Large intestine (tissue), 3 donors: ENCODE data around the gene LYG2. TPM values are rescaled to one million over a fixed set of nuclear protein-coding genes. Genes with fewer than 3 reads are reported as not detected.
A peak's percentile ranks its signal among the peaks of the same experiment; 100 is the strongest.
"Not testable (repeated sequence)": the region's sequence is repeated elsewhere in the genome, so short reads cannot be mapped to it uniquely, and the experiment has no call there.

Experiments used
- DNase-seq, 2 donors: peaks; one replicate each; pipeline versions ENCODE4 v3.0.0 to v3.0.0-alpha.2; 2013
- H3K27ac ChIP-seq: one replicate; pipeline ENCODE4 v1.5.1; 2013; ENCODE audit warnings: low read length
- H3K27me3 ChIP-seq: 2 replicates; pipeline ENCODE4 v1.6.1; 2013; ENCODE audit warnings: low read length; ENCODE audit not compliant: control insufficient read depth, insufficient read depth
- H3K36me3 ChIP-seq: 2 replicates; pipeline ENCODE4 v1.6.1; 2013; ENCODE audit warnings: low read length; ENCODE audit not compliant: control insufficient read depth, insufficient read depth
- H3K4me1 ChIP-seq: one replicate; pipeline ENCODE4 v1.6.1; 2013; ENCODE audit warnings: low read length; ENCODE audit not compliant: control insufficient read depth, insufficient read depth
- H3K4me3 ChIP-seq: one replicate; pipeline ENCODE4 v1.5.1; 2013; ENCODE audit warnings: low read length
- H3K9me3 ChIP-seq: one replicate; pipeline ENCODE4 v1.6.1; 2013; ENCODE audit warnings: mild to moderate bottlenecking, low read depth, low read length, moderate library complexity; ENCODE audit not compliant: control insufficient read depth
- WGBS: methylation state at CpG from one replicate; pipeline ENCODE4 v1.1.5; 2013; ENCODE audit warnings: low lambda C conversion rate; ENCODE audit not compliant: insufficient coverage; 5-methylcytosine and 5-hydroxymethylcytosine counted together
- polyA plus RNA-seq: library from polyadenylated mRNA; unstranded; fragments of 120-200 nt; gene quantifications from one replicate; pipeline ENCODE4 v1.2.1, GENCODE V29; 2013

Gene LYG2
- polyA plus RNA-seq, 1 donor, result 0.16 TPM

DNA sequence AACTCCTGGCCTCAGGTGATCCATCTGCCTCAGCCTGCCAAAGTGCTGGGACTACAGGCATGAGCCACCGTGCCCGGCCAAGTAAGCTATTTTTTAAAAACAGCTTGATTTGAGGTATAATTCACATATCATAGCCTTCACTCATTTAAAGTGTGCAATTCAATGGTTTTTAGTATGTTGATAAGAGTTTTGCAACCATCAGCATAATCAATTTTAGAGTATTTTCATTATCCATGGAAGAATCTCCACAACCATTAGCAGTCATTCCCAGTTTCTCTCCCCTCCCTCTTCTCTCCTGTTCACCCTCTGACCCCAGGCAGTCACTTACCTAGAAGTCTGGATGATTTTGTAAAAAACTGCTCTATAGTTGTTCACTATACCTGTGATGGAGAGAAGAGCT is 4.7 kb upstream of the LYG2 start:
- no peaks in the 10 kb centered on the region for H3K4me1 ChIP-seq
- H3K36me3 ChIP-seq, result no peaks in the 10 kb centered on the region
- H3K27ac ChIP-seq, result no peak overlapping the region
- no peaks in the 10 kb centered on the region for H3K9me3 ChIP-seq
- no peak overlapping the region for H3K4me3 ChIP-seq
- WGBS, result no CpG with 5 or more reads among the region's 2 CpGs
- DNase-seq, result no peak
- no peaks in the 10 kb centered on the region for H3K27me3 ChIP-seq

DNA sequence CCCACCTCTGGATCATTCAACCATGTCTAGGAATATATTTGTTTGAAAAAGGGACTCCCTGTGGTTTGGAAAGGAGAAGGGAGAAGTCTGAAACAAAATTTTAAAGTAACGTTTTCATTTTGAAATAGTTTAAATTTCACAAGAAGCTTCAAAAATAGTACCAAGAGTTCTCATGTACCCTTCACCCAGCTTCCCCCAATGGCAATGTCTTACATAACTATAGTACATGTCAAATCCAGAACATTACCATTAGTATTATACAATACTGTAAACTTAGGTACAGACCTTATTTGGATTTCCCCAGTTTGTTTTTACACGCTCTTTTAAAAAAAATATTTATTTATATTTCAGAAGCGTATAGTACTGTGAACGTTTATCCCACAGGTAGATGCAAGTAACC is 4.0 kb upstream of the LYG2 start:
- H3K4me3 ChIP-seq, result no peak overlapping the region
- H3K9me3 ChIP-seq, result no peaks in the 10 kb centered on the region
- 100% methylated on average over 3 of the region's 4 CpGs for WGBS
- H3K27me3 ChIP-seq, result no peaks in the 10 kb centered on the region
- no peak for DNase-seq
- no peaks in the 10 kb centered on the region for H3K36me3 ChIP-seq
- no peaks in the 10 kb centered on the region for H3K4me1 ChIP-seq
- H3K27ac ChIP-seq, result no peak overlapping the region

DNA sequence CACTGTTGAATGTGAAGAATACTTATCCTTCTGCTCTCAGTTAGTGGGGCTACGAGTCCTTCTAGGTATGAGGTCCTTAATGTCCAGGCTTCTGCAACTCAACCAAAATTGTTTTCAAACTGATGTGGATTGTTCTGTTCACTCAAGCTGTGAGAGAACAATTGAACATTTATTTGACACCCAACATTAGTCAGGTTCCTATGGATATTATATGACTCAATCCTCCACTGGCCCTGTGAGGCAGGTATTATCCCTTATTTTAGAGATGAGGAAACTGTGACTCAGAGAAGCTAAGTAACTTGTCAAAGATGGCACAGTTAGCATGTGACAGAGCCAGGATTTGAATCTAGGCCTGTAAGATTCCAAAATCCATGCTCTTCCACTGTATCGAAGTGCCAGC is 1.2 kb upstream of the LYG2 start:
- H3K4me3 ChIP-seq, result no peak overlapping the region
- H3K27ac ChIP-seq, result no peak overlapping the region
- no peaks in the 10 kb centered on the region for H3K4me1 ChIP-seq
- no peaks in the 10 kb centered on the region for H3K36me3 ChIP-seq
- DNase-seq, result no peak
- no peaks in the 10 kb centered on the region for H3K9me3 ChIP-seq
- H3K27me3 ChIP-seq, result no peaks in the 10 kb centered on the region
- no CpG with 5 or more reads among the region's 2 CpGs for WGBS

GRCh38 chr2:99249951-99250350 is 5.5 kb downstream of the LYG2 start:
- Histone ChIP-seq H3K4me1 (no peaks in the 10 kb centered on the region), H3K36me3 (no peaks in the 10 kb centered on the region), H3K27ac (no peak overlapping the region), H3K9me3 (no peaks in the 10 kb centered on the region), H3K27me3 (no peaks in the 10 kb centered on the region), H3K4me3 (no peak overlapping the region)
- WGBS, result 83% methylated on average over 1 of the region's 2 CpGs
- no peak for DNase-seq

GRCh38 chr2:99242151-99242550 is 13.3 kb downstream of the LYG2 start:
- Histone ChIP-seq H3K27ac (no peak overlapping the region), H3K4me3 (no peak overlapping the region), H3K27me3 (no peaks in the 10 kb centered on the region), H3K36me3 (no peaks in the 10 kb centered on the region), H3K4me1 (no peaks in the 10 kb centered on the region), H3K9me3 (no peaks in the 10 kb centered on the region)
- WGBS, result 90% methylated on average over 2 of the region's 6 CpGs
- DNase-seq, result no peak

DNA sequence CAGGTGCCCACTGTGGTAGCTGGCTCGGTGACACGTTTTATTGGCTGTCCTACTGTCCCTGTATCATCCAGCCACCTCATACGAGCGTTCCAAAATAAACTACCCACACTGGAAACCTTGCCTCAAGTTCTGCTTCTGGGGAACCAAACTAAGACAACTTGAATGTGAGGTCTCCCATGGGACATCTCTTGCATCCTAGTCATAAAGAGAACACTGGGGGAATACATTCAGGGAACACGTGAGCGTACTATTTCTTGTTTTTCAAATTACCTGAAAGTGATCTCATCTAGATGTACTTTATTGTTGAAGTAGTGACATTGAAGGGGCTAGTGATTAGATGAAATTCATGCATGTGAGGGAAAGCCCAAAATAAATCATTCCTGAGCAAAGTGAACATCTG is 15.0 kb downstream of the LYG2 start:
- Histone ChIP-seq H3K4me3 (no peak overlapping the region), H3K36me3 (no peaks in the 10 kb centered on the region)
- WGBS, result no CpG with 5 or more reads among the region's 6 CpGs

DNA sequence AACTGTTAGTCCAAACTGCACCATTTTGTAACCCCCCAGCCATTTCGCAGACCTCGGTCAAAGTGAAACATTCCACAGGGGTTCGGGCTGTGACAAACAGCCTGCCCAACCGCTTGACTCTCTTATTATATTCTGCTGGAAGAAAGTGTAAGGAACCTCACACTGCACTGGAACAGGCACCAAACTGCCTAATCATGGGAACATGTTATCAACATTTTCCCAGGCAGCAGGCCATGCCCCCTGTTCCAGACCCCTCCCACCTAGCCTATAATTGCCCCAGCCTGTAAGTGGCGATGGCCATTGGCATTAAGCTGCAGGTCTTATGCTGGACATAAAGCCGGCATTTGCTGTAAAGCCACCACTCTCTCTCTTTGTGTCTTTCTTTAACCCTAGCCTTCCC is 16.9 kb downstream of the LYG2 start:
- Histone ChIP-seq H3K36me3 (no peaks in the 10 kb centered on the region), H3K27ac (no peak overlapping the region), H3K27me3 (no peaks in the 10 kb centered on the region), H3K4me3 (no peak overlapping the region), H3K9me3 (no peaks in the 10 kb centered on the region), H3K4me1 (no peaks in the 10 kb centered on the region)
- DNase-seq, result no peak
- 100% methylated on average over 1 of the region's 6 CpGs for WGBS

More for the DNA sequence above, 15.0 kb downstream of the LYG2 start:
- Histone ChIP-seq H3K27me3 (no peaks in the 10 kb centered on the region), H3K4me1 (no peaks in the 10 kb centered on the region), H3K27ac (no peak overlapping the region), H3K9me3 (no peaks in the 10 kb centered on the region)
- DNase-seq, result no peak

DNA sequence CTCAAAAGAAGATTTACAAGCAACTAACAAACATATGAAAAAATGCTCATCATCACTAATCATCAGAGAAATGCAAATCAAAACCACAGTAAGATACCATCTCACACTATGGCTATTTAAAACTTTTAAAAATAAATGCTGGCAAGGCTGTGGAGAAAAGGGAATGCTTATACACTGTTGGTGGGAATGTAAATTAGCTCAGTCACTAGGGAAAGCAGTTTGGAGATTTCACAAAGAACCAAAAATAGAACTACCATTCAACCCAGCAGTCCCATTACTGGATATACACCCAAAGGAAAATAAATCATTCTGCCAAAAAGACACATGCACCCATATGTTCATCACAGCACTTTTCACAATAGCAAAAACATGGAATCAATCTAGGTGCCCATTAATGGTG is 22.3 kb downstream of the LYG2 start:
- DNase-seq, result not testable (repeated sequence)

DNA sequence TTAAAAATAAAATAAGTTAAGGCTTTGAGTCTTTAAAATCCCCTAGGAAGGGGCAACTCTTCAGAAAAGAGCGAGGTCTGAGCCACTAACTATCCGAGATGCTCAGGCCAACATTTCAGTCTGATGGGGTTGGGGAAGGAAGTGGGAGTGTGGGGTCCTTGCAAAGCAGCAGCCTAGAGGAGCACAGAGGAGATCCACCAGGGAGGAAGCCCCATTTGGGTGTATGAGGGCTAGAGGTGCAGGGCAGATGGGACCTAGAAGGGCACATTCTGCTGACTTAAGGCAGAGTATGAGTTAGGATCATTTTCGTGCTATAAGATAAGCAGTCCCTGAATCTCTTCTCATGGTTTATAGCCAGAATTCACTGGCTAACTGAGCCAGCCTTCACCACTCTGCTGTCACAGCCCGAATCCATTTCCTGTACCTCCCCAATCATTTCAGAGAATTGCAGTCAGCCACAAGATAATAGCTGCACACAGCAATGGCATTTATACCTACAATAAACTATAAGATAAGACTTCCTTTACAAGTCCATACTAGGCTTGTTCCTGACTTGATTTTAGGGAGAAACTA is 37.5 kb downstream of the LYG2 start:
- H3K36me3 ChIP-seq, result no peaks in the 10 kb centered on the region
- H3K27me3 ChIP-seq, result no peaks in the 10 kb centered on the region
- DNase-seq, result peak; percentile 5 to 48
- WGBS, result no CpG with 5 or more reads among the region's 4 CpGs
- H3K9me3 ChIP-seq, result no peaks in the 10 kb centered on the region
- no peak overlapping the region for H3K4me3 ChIP-seq
- no peak overlapping the region for H3K27ac ChIP-seq
- no peaks in the 10 kb centered on the region for H3K4me1 ChIP-seq

More for the DNA sequence above, 22.3 kb downstream of the LYG2 start:
- not testable (repeated sequence) for H3K4me1 ChIP-seq, H3K27me3 ChIP-seq, H3K9me3 ChIP-seq, H3K36me3 ChIP-seq, H3K27ac ChIP-seq, H3K4me3 ChIP-seq

DNA sequence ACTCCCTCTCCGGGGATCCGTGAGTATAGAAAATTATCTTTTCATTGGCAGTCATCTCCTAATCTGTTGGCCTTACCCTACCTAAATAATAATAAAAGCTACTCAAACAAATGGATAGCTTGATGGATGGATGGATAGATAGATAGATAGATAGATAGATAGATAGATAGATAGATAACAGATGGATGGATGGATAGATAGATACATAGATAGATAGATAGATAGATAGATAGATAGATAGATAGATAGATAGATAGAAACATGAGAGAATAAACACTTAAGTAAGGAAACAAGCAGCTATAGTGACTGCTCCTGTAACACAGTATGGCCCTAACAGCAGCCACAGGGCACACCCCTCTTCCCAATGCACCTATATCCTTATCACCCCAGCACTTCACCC is 39.4 kb downstream of the LYG2 start:
- Histone ChIP-seq H3K9me3 (no peaks in the 10 kb centered on the region), H3K27ac (no peak overlapping the region), H3K27me3 (no peaks in the 10 kb centered on the region), H3K36me3 (no peaks in the 10 kb centered on the region), H3K4me1 (no peaks in the 10 kb centered on the region), H3K4me3 (no peak overlapping the region)
- no peak for DNase-seq
- no CpG with 5 or more reads among the region's 2 CpGs for WGBS

- Histone ChIP-seq H3K27me3 (no peaks in the 10 kb centered on the region), H3K4me3 (no peak overlapping the region), H3K27ac (no peak overlapping the region), H3K36me3 (no peaks in the 10 kb centered on the region), H3K9me3 (no peaks in the 10 kb centered on the region), H3K4me1 (no peaks in the 10 kb centered on the region)
- WGBS, result no CpG with 5 or more reads among the region's 5 CpGs
- no peak for DNase-seq
These were observed 50.0 kb downstream of the LYG2 start for GRCh38 chr2:99205491-99205890.
